NK-92 (cell line): ENCODE data around the gene CLCA4.

Source experiments
- DNase-seq: peaks from one replicate; lab custom pipeline; 2025; ENCODE audit not compliant: unreplicated experiment; lab: John Stamatoyannopoulos, UW

Gene CLCA4

GRCh38 chr1:86523670-86524354 is 23.1 kb upstream of the CLCA4 start:
- DNase-seq, result no peak

DNA sequence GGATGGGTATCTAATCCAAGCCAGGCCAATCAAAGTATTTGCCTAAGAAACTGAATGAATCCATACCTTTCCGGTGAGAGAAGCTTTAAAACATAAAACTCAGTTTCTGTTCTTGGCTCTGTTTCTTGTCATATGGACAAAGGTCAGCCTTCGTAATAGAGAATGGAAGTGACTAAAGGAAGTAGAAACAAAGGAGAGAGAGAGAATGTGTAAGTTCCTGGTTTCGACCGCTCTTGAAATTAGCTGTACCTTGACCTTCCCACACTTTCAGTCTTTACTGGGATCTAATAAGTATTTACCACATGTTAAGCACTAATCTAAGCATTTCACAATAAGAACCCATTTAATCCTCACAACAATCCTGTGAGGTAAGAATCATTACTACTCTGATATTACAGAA is 19.6 kb upstream of the CLCA4 start:
- no peak for DNase-seq

DNA sequence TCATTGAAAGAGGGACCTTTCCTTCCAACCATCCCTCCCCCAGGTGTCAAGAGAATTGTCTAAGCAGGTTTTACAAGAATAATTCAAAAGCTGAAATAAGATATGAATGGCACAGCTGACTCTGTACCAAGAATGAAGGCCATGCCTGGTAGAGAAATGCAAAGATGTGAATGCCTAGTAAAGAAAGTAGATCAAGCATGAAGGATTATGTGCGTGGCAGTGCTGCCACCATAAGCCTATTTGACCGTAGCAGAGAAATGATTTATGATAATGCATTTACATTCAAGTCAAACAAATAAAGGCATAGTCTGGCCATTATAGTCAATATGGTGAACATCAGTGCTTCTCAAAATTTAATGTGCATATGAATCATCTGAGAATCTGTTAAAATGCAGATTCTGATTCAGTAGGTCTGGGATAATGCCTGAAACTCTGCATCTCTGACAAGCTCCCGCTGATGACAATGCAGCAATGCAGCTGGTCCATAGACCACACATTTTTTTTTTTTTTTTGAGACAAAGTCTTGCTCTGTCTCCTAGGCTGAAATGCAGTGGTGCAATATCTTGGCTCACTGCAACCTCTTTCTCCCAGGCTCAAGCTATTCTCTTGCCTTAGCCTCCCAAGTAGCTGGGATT is 16.6 kb upstream of the CLCA4 start:
- no peak for DNase-seq

DNA sequence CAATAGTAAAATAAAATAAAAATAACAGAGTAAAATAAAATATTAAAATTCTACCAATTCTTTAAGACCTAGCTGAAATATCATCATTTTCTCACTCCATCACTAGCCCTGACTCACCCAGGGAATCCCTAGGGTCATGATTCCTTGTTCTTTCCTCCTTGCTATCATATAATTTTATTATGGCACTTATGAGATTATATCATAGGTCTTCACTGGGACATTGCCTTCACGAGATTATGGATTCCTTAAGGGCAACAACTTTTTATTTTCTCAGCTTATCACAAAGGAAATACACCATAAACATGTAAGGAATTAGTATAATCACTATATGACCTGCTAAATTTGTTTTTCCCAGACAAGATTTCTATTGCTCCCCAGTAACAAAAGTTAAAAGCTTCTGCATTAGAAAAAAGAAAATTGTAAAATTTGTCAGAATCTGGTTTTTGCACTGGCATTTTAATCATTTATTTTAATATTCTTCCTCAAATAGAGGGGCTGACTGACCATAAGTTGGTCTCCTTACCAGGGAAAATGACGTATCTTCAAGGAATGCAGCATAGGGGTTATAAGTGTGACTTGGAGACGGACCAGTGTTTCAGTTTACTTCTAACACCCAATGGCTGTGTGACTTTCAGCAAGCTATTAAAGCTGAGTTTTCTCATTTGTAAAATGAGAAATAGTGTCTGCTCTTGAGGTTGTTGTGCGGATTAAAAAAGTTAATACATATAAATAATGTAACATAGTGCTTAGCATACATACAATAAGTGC is 8.8 kb upstream of the CLCA4 start:
- DNase-seq, result no peak

DNA sequence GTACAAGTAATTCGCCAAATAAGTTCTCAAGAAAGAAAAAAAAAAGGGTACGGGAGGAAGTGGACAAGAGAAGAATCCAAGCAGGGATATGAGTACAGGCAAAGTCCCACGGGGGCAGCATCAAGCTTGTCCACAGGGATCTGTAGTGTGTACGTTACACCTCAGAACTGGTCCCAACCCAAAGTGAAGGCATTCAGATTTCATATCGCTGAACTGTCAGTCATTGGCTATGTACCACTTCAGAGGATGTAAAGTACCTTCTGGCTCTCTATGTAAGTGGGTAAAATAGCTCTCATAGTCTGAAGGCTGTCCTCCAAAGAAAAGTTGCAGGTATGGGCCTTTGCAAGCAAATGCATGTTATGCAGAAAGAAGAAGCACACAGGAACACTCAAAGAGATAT is 8.1 kb upstream of the CLCA4 start:
- no peak for DNase-seq

- DNase-seq, result no peak
Observed at GRCh38 chr1:86541859-86542258, 5.0 kb upstream of the CLCA4 start.

- DNase-seq, result no peak
Observed at GRCh38 chr1:86542631-86543030, 4.2 kb upstream of the CLCA4 start.

- DNase-seq, result no peak
Observed at GRCh38 chr1:86548839-86549238, 2.0 kb downstream of the CLCA4 start.

GRCh38 chr1:86551305-86551704 is 4.4 kb downstream of the CLCA4 start:
- no peak for DNase-seq

DNA sequence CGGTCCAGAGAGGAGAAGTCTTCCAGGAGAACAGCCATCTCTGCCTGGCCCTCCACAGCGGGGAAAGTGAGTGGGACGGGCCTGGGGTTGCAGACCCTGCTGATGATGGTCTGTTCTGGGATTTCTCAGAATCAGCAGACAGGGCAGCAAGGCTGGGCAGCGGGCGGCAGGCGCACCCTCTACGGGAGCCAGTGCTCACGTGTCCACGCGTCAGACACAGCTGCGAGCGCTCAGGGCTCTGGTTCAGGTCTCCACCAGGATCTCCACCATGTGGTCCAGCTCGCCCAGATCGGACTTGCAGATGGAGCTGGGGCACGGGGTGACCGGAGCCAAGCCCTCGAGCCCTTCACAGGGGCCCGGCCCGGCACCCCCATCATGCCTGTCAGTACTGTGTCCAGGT is 5.5 kb downstream of the CLCA4 start:
- no peak for DNase-seq

- no peak for DNase-seq
Observed at GRCh38 chr1:86557739-86558138, 10.9 kb downstream of the CLCA4 start.

DNA sequence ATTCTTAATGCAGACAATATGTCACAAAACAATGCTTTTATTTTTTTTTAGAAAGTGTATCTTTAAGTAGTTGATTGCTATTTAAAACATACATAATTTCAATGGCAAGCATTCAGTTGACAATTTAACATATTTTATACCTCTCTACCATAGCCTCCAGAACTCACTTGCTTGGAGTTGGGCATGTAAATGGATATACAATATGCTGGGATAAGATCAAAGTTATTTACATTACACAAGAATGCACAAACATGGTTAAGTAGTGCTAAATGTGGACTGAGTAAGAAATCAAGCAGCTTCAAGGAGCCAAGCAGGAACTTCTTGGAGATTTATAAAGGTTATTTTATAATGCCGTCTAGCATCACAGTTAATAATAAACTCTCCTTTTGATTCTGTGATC is 17.0 kb downstream of the CLCA4 start:
- DNase-seq, result no peak

DNA sequence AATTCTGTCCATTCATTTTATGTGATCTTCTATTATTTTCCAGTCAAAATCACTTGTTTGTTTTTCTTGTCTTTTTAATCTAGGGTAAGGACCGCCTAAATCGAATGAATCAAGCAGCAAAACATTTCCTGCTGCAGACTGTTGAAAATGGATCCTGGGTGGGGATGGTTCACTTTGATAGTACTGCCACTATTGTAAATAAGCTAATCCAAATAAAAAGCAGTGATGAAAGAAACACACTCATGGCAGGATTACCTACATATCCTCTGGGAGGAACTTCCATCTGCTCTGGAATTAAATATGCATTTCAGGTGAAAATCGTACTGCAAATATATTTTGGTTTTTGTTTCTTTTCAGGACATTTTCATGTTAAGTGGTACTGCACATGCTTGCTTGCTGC is 20.5 kb downstream of the CLCA4 start:
- no peak for DNase-seq

GRCh38 chr1:86567878-86568277 is 21.0 kb downstream of the CLCA4 start:
- no peak for DNase-seq

GRCh38 chr1:86573763-86574484 is 27.0 kb downstream of the CLCA4 start:
- no peak for DNase-seq

DNA sequence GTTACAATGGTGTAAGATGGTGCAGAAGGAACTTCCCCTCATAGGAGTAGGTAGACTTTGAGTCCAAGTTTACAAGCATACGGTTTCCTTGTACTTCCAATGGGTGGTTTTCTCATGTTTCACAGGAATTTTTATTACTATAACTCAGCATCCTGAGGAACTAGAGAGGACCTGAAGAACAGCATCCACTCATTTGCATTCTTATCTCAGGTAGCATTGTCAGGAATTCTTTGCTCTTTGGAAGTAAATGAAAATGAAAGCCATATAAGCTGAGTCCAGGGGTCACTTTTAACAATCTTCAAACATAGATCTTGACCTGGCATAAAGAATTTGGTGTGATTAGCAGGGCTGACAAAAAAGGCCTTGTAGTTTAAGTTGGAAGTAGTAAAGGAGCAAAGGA is 34.4 kb downstream of the CLCA4 start:
- no peak for DNase-seq

DNA sequence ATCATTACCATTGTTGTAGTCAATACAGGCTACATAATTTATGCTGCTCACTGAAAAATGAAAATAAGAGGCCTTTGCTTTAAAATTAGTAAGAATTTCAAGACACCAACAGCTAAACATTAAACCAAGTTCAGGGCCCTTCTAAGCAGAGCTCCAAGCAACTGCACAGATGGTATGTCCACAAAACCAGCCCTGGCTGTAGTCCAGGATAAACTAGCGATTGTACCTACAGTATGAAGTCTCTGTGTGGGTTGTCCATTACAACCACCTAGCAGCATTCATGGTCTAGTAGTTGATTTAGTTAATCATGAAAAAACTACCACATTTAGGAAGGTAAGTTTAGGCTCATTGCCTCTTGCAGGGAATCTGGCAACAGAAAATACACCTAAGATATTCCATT is 35.3 kb downstream of the CLCA4 start:
- no peak for DNase-seq

GRCh38 chr1:86583032-86583431 is 36.2 kb downstream of the CLCA4 start:
- no peak for DNase-seq

DNA sequence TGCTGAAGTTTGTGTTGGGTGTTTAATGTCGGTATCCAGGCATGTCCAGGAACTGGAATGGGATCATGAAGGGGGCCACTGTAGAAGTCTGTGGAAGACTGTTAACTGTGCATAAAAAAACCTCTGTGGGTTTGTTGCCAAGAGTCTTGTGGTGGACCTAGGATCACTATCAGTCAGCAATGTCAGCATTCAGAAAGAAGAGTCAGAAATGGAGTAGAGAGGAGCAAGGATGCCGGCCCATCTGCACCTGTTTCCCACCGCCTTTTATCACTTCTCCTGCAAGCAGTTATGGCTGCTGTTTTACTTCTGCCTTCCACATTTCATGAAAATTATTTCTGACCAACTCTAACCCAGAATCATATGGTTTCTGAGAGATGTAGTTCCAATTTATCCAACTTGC is 36.7 kb downstream of the CLCA4 start:
- DNase-seq, result no peak

- no peak for DNase-seq
Observed at GRCh38 chr1:86594284-86594770, 47.4 kb downstream of the CLCA4 start.

GRCh38 chr1:86596224-86596623 is 49.3 kb downstream of the CLCA4 start:
- DNase-seq, result no peak
